ENCODE results near the gene CREB3L4. TPM values are rescaled to one million over a fixed set of nuclear protein-coding genes. Genes with fewer than 3 reads are reported as not detected.

The CREB3L4 gene
- polyA plus RNA-seq = 6.0 to 6.3 TPM (median 6.2 TPM) in 3 replicates
- 0.94 TPM for polyA plus RNA-seq (2011; ENCODE audit: low read depth)
- polyA plus RNA-seq (2011; cell fraction: cytosol; rRNA removed) = 4.0 and 4.2 TPM in 2 replicates
- 8.2 and 12.0 TPM in 2 replicates for polyA plus RNA-seq (2011; cell fraction: nucleus; rRNA removed)
- 4.9 and 5.7 TPM in 2 replicates for polyA plus RNA-seq (2012; ENCODE audit: low replicate concordance)
- 5.4 to 8.3 TPM (median 7.0 TPM) in 3 replicates for polyA minus RNA-seq
- 4.0 TPM for polyA minus RNA-seq (2011; cell fraction: cytosol; rRNA and poly(A)+ RNA removed)
- 2.5 and 3.1 TPM in 2 replicates for polyA minus RNA-seq (2011; cell fraction: nucleus; rRNA and poly(A)+ RNA removed)

- no peak for DNase-seq (ENCODE audit: low read depth, low spot score)
These were observed at the start of gene CREB3L4 for GRCh38 chr1:153967107-153967999. Gene CREB3L4 (plus strand): TSS chr1:153967902. CDS start chr1:153968526, 624 bp downstream.

More at GRCh38 chr1:153967107-153967999, at the start of gene CREB3L4:
- Histone ChIP-seq H4K20me1 (ENCODE audit: control insufficient read depth, extremely low read depth, insufficient read depth, low read length) (no peaks in the 10 kb centered on the region), H3K9me3 (ENCODE audit: control insufficient read depth, low read depth, low read length) (no peaks in the 10 kb centered on the region), H3K27me3 (ENCODE audit: control insufficient read depth, extremely low read depth, insufficient read depth, low read length) (no peaks in the 10 kb centered on the region), H3K9me1 (ENCODE audit: control insufficient read depth, extremely low read depth, insufficient read depth, low read length) (no peaks in the 10 kb centered on the region), H3K79me2 (ENCODE audit: control insufficient read depth, insufficient read depth, low read length) (peaks cover 7% of the 10 kb centered on the region), H2AFZ (ENCODE audit: control insufficient read depth, low read length) (peak within 1 kb of the TSS; percentile 87), H3K9ac (ENCODE audit: control insufficient read depth, extremely low read depth, insufficient read depth, low read length) (peak within 1 kb of the TSS; percentile 83), H3K4me1 (ENCODE audit: control insufficient read depth, extremely low read depth, insufficient read depth, low read length) (peaks cover 31% of the 10 kb centered on the region), H3K4me2 (ENCODE audit: control insufficient read depth, extremely low read depth, insufficient read depth, low read depth, low read length) (peak within 1 kb of the TSS; percentile 92), H3K36me3 (ENCODE audit: control insufficient read depth in 2 of 2, extremely low read depth in 1 of 2, insufficient read depth in 2 of 2, low read length in 2 of 2) (no peaks in the 10 kb centered on the region), H3K27ac (ENCODE audit: control insufficient read depth, insufficient read depth, low read length) (peak within 1 kb of the TSS; percentile 78), H3K4me3 (ENCODE audit: control insufficient read depth in 2 of 3, extremely low read depth in 1 of 3, insufficient read depth in 2 of 3, low read depth in 1 of 3, low read length in 3 of 3) (peak within 1 kb of the TSS; percentile 53 to 79 (median 64))
- no peak for TF ChIP-seq EZH2 (IDR thresholded peaks at IDR 0.05; ENCODE audit: low read length)
- TF ChIP-seq CTCF (optimal IDR thresholded peaks at IDR 0.05 in 1 of 3, IDR thresholded peaks at IDR 0.05 in 1 of 3, conservative IDR thresholded peaks at IDR 0.05 in 1 of 3; ENCODE audit: extremely low read depth in 1 of 3, insufficient read depth in 2 of 3, low read length in 3 of 3) = peak; percentile 20 to 61 (median 39)
- dilution Hi-C loops (cut with MboI; ENCODE audit: extremely low pct_ligation_motif_present, low sequenced_read_pairs) = no loop called here
- no peak for FAIRE-seq
